Measurements from ENCODE around the gene CD19.
A peak's percentile ranks its signal among the peaks of the same experiment; 100 is the strongest.
"Not testable (repeated sequence)": the region's sequence is repeated elsewhere in the genome, so short reads cannot be mapped to it uniquely, and the experiment has no call there.

CD19 gene

GRCh38 chr16:28936784-28937155 is 5.0 kb downstream of the CD19 start:
- DNase-seq (ENCODE audit: low read depth) = no peak

GRCh38 chr16:28937222-28937876 is 5.6 kb downstream of the CD19 start:
- DNase-seq (ENCODE audit: low read depth) = no peak

- no peak for DNase-seq (ENCODE audit: low read depth)
These were observed 7.0 kb downstream of the CD19 start for GRCh38 chr16:28938721-28939120.

DNA sequence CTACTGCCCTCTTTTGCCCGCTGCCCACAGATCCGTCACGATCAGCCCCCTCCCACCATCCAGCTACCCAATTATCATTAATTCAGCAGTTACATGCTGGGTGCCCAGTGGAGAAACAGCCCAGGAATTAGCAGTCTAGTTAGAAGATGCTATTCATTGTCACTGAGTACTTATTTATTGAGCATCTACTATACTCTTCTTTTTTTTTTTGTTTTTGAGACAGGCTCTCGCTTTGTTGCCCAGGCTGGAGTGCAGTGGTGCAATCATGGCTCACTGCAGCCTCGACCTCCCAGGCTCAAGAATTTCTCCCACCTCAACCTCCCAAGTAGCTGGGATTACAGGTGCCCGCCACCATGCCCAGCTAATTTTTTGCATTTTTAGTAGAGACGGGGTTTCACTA is 8.1 kb downstream of the CD19 start:
- DNase-seq (ENCODE audit: low read depth) = not testable (repeated sequence)

DNA sequence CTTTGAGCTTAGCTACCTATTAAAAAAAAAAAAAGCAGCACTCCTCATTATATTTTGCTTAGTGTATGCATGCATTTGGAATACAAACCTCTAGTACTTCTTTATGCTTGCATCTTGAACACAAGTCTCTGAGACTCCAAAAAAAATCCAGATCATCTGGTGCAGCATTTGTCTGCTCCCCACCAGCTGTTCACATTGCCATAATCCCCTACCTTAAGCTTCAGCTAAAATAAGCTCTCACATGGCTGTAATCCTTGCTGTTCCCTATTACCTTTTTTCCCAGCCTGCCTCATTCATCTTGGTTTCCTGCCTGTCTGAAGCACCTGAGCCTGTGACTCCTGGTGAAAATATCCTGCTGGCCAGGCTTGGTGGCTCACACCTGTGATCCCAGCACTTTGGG is 11.5 kb downstream of the CD19 start:
- no peak for DNase-seq (ENCODE audit: low read depth)

DNA sequence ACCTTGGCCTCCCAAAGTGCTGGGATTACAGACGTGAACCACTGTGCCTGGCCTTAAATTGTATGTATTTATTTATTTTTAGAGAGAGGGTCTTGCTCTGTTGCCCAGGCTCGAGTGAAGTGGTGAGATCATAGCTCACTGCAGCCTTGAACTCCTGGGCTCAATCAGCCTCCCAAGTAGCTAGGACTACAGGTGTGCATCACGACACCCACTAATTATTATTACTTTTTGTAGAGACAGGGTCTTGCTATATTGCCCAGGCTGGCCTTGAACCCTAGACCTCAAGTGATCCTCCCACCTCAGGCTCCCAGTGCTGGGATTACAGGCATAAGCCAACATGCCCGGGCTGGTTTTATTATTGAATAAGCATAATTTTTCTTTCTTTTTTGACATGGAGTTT is 14.9 kb downstream of the CD19 start:
- DNase-seq (ENCODE audit: low read depth) = no peak

DNA sequence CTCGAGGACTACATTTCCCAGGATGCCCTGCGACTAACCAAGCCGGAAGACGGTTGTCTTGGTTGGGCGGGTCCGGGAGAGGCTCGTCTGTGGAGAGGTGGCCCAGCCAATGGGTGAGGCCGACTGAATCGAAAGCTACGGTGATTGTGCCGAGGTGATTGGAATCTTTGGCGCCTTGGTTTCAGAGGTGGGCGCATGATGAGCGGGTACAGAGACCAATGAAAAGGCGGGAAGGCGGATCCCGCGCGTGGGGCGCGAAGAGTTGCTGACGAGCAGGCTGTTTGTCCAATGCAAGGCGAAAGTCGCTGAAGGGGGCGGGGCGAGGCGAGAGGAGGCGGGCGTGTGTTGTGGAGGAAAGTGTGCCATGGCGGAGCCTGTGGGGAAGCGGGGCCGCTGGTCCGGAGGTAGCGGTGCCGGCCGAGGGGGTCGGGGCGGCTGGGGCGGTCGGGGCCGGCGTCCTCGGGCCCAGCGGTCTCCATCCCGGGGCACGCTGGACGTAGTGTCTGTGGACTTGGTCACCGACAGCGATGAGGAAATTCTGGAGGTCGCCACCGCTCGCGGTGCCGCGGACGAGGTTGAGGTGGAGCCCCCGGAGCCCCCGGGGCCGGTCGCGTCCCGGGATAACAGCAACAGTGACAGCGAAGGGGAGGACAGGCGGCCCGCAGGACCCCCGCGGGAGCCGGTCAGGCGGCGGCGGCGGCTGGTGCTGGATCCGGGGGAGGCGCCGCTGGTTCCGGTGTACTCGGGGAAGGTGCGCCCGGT is 19.1 kb downstream of the CD19 start, which contains the start of gene NFATC2IP:
Gene NFATC2IP (plus strand): TSS at position 290 of the 762 bp plus-strand sequence. CDS start 75 bp downstream, at position 365.
- DNase-seq (ENCODE audit: low read depth) = peak; percentile 99

- peak; percentile 9 for DNase-seq (ENCODE audit: low read depth)
These were observed 19.7 kb downstream of the CD19 start for GRCh38 chr16:28951410-28951943.

DNA sequence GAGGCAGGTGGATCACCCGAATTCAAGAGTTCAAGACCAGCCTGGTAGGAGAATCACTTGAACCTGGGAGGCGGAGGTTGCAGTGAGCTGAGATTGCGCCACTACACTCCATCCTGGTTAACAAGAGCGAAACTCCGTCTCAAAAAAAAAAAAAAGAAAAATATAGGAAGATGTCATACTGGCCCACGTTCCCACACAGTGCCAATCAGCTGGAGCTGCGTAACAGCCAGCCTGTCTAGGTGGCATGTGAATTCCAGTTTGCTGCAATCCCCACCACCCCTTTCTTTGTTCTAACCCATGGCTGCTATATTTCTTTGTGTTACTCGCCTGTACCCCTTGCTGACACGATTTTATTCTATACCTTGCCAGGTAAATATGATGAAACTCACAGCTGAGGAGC is 26.4 kb downstream of the CD19 start:
- no peak for DNase-seq (ENCODE audit: low read depth)

DNA sequence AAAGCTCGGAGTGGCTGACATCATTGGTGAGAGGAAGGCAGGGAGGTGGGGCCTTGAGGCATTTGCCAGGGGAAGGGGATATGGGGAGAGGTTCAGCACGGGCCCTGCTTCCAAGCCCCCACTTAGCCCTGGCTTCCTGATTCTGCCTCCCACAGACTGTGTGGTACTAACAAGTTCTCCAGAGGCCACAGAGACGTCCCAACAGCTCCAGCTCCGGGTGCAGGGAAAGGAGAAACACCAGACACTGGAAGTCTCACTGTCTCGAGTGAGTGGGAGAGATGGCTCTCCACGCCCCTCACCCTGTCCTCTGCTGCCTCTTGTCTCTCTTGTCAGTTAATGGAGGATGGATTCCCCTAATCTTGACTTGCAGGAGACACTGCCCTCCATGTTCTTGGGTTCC is 27.1 kb downstream of the CD19 start:
- no peak for DNase-seq (ENCODE audit: low read depth)

DNA sequence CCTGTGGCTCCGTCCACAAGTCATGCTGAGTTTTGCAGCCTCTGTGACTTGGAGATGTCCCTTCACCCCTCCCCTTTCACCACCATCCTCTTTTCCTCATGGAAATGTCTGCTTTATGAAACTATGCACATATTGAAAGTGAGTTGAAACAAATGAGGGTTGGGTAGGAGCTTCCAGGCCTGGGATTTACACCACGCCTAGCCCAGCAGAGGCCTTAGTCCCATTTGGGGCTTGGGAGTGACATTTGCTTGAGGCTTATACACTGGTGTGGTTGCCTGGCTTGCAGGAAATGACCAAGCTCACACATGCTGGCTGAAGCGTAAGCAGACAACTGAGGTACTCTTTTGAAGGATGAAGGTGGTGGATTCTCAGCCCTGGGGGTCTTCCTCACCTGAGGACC is 32.3 kb downstream of the CD19 start:
- DNase-seq (ENCODE audit: low read depth) = no peak

GRCh38 chr16:28964496-28964895 is 32.7 kb downstream of the CD19 start:
- DNase-seq (ENCODE audit: low read depth) = no peak

DNA sequence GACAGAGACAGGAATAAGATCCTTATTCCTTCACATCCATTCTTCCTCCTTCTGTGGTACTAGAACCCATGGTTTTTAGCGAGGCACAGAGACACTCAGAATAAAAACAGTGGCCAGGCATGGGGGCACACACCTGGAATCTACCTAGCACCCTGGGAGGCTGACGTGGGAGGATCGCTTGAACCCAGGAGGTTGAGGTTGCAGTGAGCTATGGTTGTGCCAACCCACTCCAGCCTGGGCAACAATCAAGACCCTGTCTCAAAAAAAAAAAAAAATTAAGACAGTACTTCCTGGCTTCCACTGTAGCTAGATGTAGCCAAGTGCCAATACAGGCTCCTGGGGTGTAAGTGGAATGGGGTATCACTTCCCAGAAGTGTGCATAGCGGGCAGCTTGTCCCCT is 35.4 kb downstream of the CD19 start:
- no peak for DNase-seq (ENCODE audit: low read depth)

- not testable (repeated sequence) for DNase-seq (ENCODE audit: low read depth)
These were observed 37.9 kb downstream of the CD19 start for GRCh38 chr16:28969696-28970095.

DNA sequence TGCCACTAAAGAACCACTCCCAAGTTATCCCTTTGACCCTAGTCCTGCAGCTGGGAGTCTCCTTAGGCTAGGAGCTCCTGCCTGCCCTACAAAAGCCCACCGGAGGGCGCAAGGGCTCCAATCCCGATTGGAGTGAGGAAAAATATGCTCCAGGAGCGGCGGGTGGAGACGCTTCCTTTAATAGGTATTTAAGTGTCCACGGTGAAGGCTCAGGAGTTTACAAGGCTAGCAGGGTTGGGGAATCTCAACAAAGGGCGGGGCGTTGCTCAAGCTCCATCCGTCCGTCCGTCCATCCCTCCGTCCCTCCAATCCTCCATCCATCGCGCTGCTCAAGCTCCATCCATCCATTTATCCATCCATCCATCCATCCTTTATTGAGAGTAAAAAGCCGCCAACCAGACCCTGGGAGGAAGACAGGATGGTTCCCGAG is 42.3 kb downstream of the CD19 start:
- DNase-seq (ENCODE audit: low read depth) = no peak

DNA sequence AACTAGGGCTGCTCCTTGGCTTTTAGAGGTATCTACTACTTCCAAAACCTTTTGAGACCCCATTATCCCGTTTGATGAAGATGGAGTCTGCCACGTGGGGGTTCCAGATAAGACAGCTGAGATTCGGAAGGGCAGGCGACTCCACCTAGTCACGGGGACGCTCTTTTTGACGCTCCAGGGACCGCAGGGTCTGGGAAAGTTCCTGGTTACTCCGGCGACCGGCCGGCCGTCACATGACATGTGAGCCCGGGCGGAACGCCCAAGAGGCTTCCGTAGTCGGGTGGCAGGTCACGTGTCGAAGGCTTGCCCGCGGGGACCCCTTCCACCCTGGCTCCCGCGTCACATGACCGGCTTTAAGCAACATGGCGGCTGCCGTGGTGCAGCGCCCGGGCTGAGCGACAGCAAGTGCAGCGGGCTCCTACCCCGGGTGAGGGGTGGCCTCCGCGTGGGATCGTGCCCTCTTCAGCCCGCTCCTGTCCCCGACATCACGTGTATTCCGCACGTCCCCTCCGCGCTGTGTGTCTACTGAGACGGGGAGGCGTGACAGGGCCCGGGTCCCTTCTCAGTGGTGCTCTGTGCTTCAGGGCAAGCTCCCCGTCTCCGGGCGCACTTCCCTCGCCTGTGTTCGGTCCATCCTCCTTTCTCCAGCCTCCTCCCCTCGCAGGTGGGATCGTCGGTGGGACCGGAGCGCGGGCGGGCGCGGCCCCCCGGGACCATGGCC is 42.8 kb downstream of the CD19 start, which contains the start of gene SPNS1:
Gene SPNS1 (plus strand): TSS at position 342 of the 721 bp plus-strand sequence. CDS start 374 bp downstream, at position 716.
- peak; percentile 87 for DNase-seq (ENCODE audit: low read depth)

DNA sequence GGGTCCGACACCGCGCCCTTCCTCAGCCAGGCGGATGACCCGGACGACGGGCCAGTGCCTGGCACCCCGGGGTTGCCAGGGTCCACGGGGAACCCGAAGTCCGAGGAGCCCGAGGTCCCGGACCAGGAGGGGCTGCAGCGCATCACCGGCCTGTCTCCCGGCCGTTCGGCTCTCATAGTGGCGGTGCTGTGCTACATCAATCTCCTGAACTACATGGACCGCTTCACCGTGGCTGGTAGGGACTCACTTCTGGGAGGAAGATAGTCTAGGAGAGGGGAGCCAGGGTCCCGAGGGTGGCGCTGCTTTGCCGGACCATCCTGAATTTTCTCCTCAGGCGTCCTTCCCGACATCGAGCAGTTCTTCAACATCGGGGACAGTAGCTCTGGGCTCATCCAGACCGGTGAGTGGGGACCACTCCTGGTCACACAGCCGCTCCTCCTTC is 43.4 kb downstream of the CD19 start:
- DNase-seq (ENCODE audit: low read depth) = no peak

DNA sequence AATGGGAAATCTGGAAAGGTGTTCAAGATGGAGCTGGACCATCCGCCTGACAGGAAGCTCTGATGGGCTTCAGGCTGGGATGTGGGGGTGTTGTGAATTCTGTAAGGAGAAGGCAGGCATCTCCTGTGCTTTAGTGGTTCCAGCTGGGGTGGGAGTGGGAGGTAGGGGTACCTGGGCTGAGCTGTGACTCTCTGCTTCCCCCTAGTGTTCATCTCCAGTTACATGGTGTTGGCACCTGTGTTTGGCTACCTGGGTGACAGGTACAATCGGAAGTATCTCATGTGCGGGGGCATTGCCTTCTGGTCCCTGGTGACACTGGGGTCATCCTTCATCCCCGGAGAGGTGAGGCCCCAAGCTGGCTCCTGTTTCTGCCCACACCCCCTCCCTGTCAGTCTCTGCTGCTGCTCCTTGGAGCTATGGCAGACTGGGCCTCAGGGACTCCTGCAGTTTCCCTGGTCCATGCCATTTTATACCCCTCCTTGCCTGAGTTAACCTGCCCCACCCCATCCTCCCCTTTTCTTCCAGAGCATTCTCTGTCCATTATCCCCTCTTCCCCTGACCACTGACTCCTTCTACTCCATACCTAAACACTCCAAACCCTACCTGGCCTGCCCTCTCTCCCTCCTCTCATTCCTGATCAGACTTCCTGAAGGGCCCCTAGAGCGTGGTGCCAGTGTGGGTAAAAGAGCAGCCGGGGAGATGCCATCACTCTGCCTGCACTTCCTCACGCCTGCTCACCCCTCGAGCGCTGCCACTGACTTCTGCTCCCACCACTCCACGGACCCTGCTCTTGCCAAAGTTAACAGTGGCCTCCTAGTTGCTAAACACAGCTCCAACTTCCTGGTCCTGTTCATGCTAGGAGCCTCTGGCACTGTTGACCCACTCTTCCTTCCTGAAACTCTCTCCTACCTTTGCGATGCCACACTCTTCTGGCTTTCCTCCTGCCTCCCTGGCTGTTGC is 46.2 kb downstream of the CD19 start:
- no peak for DNase-seq (ENCODE audit: low read depth)

DNA sequence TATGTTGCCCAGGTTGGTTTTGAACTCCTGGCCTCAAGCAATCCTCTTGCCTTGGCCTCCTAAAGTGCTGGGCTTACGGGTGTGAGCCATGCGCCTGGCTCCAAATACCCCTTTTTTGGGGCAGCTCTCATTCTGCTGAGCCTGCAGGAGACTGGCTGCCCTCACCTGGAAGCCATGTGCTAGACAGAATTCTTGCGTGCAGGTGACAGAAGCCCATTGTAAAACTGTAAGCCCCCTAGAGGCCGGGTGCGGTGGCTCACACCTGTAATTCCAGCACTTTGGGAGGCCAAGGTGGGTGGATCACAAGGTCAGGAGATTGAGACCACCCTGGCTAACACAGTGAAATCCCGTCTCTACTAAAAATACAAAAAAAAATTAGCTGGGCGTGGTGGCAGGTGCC is 48.6 kb downstream of the CD19 start:
- DNase-seq (ENCODE audit: low read depth) = not testable (repeated sequence)

DNA sequence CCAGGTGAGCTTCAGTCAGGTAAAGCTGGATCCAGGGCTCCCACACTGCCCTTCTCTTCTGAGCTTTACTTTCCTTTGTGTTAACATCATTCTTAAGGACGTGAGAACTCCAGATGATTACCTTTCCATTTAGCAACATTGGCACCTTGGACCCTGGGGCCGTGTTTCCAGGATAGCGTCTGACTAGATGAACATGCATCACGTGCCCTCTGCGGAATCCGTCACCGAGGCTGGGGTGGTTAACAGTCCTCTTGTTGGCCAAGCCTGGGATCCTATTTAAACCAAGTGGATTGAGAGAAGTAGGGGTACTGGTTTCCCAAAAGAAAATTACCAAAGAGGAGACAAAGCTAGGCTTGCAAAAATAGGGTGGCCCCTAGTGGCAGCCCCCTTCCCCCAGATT is 49.2 kb downstream of the CD19 start:
- no peak for DNase-seq (ENCODE audit: low read depth)

DNA sequence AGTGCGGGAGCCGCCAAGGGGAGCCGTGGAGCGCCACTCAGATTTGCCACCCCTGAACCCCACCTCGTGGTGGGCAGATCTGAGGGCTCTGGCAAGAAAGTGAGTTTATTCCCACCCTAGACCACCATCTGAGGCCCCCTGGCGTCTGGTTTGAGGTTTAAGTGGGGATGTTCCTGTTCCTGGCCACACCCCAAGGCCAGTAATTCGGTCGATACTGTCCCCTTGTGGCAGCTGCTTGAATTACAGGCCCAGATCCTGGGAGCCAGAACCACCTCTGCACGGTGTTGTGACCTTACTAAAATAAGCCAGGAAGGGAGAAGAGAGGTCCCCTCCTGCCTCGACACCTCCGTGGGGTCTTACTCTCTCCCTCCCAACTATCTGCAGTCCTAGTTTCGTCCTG is 49.7 kb downstream of the CD19 start:
- peak; percentile 21 for DNase-seq (ENCODE audit: low read depth)
